Left lung (tissue), 10 donors: ENCODE results near the gene NDUFB10. TPM values are rescaled to one million over a fixed set of nuclear protein-coding genes. Genes with fewer than 3 reads are reported as not detected.
"Not testable (repeated sequence)": the region's sequence is repeated elsewhere in the genome, so short reads cannot be mapped to it uniquely, and the experiment has no call there.

Experiments used
- ATAC-seq: fragments of 200-7000 bp; cut with Tn5 transposase; one replicate; pipeline ENCODE4 v1.9.1; 2020; ENCODE audit warnings: moderate library complexity
- DNase-seq, 4 donors: peaks; one replicate each; pipeline ENCODE4 v3.0.0-alpha.2; 2013 to 2020
- H3K27ac ChIP-seq, 2 donors: fragments of 200-600 bp; sonication (generic) in 1 of 2; one replicate each; pipeline versions ENCODE4 v1.5.0 to v1.8.0; 2020 to 2021
- H3K27me3 ChIP-seq, 2 donors: fragments of 200-600 bp; sonication (generic) in 1 of 2; one replicate each; pipeline versions ENCODE4 v1.5.0 to v1.8.0; 2020 to 2021
- H3K36me3 ChIP-seq, 2 donors: fragments of 200-600 bp; sonication (generic) in 1 of 2; one replicate each; pipeline versions ENCODE4 v1.5.0 to v1.8.0; 2020 to 2021
- H3K4me1 ChIP-seq, 2 donors: fragments of 200-600 bp; one replicate each; pipeline ENCODE4 v1.8.0; 2021
- H3K4me3 ChIP-seq, 2 donors: fragments of 200-600 bp; sonication (generic) in 1 of 2; one replicate each; pipeline versions ENCODE4 v1.5.0 to v1.8.0; 2020 to 2021; ENCODE audit warnings: mild to moderate bottlenecking in 1 of 2
- H3K9me3 ChIP-seq, 2 donors: fragments of 200-600 bp; sonication (generic) in 1 of 2; one replicate each; pipeline versions ENCODE4 v1.5.0 to v1.8.0; 2020 to 2021
- intact Hi-C, 2 donors: fragments of 100-400 bp; cut with DNase I; formaldehyde crosslinking; loops; one replicate each; pipeline versions ENCODE4 v1.11.2 to v1.14.2; 2022
- polyA plus RNA-seq, 6 donors: library from polyadenylated mRNA; unstranded; fragments of 120-200 nt; gene quantifications; one replicate each; pipeline ENCODE4 v1.2.1, GENCODE V29; 2013; ENCODE audit not compliant: insufficient read length in 6 of 6
- total RNA-seq, 2 donors: library from RNA; stranded (reverse); fragmentation: NEBNext Ultra II Directional; extraction: Animal tissue kit (Norgen Biotek cat#: 25700); gene quantifications; one replicate each; pipeline ENCODE4 v1.2.1, GENCODE V29; 2021
- TF ChIP-seq, protein P1 (sequence below), 2 donors: fragments of 200-600 bp; sonication (generic) in 1 of 2; IDR thresholded peaks; one replicate each; pipeline versions ENCODE4 v1.5.0 to v1.8.0; 2021; ENCODE audit warnings: antibody characterized with exemption in 2 of 2
- donor health status: DM: no; HTN: yes; CAD: no.
- donor health status: DM: no; HTN: no; CAD: no.

Gene NDUFB10
- total and polyA plus RNA-seq, 8 donors, result 77.6 to 102 (median 93.8) TPM

DNA sequence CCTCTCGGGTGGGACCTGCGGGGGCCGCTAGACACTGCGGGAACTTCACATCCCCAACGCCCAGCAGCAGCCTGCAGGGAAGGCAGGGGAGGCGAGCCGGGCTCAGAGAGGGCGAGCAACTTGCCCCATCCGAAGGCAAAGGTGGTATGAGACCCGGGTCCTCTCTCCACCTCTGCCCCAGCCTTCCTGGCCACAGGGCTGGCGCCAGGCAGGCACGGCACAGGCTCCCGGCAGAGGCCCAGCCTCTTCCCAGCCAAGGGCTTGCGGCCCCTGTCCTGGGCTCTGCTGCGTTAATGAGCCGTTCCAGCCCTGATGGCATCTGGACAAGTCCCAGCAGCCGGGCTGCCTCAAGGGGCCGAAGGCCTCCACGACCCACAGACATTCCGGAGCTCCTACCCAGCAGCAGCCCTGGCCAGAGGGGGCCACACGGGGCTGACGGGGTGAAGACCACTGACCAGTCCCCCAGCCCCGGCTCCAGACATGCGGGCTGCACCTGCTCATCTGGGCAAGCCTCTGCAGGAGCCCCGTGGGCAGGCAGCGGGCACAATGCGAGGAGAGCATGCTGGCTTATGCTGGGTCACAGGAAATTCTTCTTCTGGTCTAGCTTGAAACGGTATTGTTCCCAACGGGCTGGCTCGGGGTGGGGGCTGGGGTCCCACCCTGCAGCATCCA lies 39.9 kb upstream of the NDUFB10 start:
- intact Hi-C loops, result no loop called here
- TF ChIP-seq, protein P1, sequence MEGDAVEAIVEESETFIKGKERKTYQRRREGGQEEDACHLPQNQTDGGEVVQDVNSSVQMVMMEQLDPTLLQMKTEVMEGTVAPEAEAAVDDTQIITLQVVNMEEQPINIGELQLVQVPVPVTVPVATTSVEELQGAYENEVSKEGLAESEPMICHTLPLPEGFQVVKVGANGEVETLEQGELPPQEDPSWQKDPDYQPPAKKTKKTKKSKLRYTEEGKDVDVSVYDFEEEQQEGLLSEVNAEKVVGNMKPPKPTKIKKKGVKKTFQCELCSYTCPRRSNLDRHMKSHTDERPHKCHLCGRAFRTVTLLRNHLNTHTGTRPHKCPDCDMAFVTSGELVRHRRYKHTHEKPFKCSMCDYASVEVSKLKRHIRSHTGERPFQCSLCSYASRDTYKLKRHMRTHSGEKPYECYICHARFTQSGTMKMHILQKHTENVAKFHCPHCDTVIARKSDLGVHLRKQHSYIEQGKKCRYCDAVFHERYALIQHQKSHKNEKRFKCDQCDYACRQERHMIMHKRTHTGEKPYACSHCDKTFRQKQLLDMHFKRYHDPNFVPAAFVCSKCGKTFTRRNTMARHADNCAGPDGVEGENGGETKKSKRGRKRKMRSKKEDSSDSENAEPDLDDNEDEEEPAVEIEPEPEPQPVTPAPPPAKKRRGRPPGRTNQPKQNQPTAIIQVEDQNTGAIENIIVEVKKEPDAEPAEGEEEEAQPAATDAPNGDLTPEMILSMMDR (IDR thresholded peaks at IDR 0.05), result no peak
- Histone ChIP-seq H3K4me3 (no peak overlapping the region), H3K27ac (no peak overlapping the region), H3K27me3 (peaks cover 67 to 97% of the 10 kb centered on the region in 2 donors), H3K9me3 (no peaks in the 10 kb centered on the region), H3K36me3 (no peaks in the 10 kb centered on the region), H3K4me1 (peaks cover 0 to 18% of the 10 kb centered on the region in 2 donors)
- ATAC-seq (no peak), DNase-seq (no peak)

DNA sequence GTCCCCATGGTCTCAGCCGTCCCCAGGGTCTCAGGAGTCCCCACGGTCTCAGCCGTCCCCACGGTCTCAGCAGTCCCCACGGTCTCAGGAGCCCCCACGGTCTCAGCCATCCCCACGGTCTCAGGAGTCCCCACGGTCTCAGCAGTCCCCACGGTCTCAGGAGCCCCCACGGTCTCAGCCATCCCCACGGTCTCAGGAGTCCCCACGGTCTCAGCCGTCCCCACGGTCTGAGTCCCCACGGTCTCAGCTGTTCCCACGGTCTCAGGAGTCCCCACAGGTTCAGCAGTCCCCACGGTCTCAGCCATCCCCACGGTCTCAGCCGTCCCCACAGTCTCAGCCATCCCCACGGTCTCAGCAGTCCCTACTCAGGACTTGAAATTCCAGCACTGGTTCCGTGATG lies 39.2 kb upstream of the NDUFB10 start:
- intact Hi-C loops, DNase-seq, H3K27ac ChIP-seq, H3K9me3 ChIP-seq, H3K4me3 ChIP-seq, ATAC-seq, H3K36me3 ChIP-seq: not testable (repeated sequence)
- Histone ChIP-seq H3K27me3 (peaks cover 67 to 95% of the 10 kb centered on the region in 2 donors), H3K4me1 (peaks cover 0 to 18% of the 10 kb centered on the region in 2 donors)

DNA sequence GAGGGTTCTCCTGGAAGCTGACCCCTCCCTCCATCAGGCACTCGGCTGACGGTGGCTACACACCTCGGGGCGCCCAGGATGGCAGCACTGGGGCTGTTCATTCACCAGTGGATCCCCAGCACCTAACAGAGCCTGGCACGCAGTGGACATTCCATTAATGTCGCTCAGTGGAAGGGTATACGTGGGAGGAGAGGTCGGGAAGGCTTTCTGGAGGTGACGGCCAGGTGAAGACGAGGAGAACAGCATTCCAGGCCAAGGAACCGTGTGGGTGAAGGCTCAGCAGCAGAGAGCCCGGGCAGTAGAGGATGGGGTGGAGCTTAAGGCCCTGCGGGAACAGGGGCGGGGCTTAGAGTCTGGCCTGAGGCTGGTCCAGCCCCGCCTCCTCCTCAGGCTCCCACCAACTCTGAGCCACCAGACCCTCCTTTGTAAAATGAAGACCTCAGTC lies 38.6 kb upstream of the NDUFB10 start:
- H3K27ac ChIP-seq, result no peak overlapping the region
- intact Hi-C loops, result no loop called here
- ATAC-seq, result peak; percentile 45

DNA sequence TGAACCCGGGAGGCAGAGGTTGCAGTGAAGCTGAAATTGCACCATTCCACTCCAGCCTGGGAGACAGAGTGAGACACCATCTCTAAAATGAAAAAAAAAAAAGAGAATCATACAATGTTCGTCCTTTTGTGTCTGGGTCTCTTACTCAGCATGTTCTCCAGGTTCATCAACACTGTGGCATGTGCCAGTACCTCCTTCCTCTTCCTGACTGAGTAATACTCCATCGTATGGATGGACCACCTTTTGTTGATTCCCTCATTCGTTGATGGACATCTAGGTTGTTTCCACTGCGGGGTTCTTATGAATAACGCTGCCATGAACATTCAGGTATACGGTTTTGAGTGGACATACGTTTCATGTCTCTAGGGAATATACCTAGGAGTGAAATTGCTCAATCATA lies 37.0 kb upstream of the NDUFB10 start:
- peaks cover 51 to 73% of the 10 kb centered on the region in 2 donors for H3K27me3 ChIP-seq
- no peak overlapping the region for H3K27ac ChIP-seq
- H3K4me3 ChIP-seq, result no peak overlapping the region
- H3K4me1 ChIP-seq, result peaks cover 0 to 18% of the 10 kb centered on the region in 2 donors
- intact Hi-C loops, result no loop called here
- no peaks in the 10 kb centered on the region for H3K9me3 ChIP-seq
- ATAC-seq (no peak), DNase-seq (no peak)
- no peaks in the 10 kb centered on the region for H3K36me3 ChIP-seq
- TF ChIP-seq, protein P1 (IDR thresholded peaks at IDR 0.05), result no peak

More for the DNA sequence above, 38.6 kb upstream of the NDUFB10 start:
- no peak for DNase-seq
- peaks cover 0 to 18% of the 10 kb centered on the region in 2 donors for H3K4me1 ChIP-seq
- TF ChIP-seq, protein P1 (IDR thresholded peaks at IDR 0.05), result no peak
- H3K36me3 ChIP-seq, result no peaks in the 10 kb centered on the region
- H3K27me3 ChIP-seq, result peaks cover 65 to 89% of the 10 kb centered on the region in 2 donors
- no peak overlapping the region for H3K4me3 ChIP-seq
- H3K9me3 ChIP-seq, result no peaks in the 10 kb centered on the region

DNA sequence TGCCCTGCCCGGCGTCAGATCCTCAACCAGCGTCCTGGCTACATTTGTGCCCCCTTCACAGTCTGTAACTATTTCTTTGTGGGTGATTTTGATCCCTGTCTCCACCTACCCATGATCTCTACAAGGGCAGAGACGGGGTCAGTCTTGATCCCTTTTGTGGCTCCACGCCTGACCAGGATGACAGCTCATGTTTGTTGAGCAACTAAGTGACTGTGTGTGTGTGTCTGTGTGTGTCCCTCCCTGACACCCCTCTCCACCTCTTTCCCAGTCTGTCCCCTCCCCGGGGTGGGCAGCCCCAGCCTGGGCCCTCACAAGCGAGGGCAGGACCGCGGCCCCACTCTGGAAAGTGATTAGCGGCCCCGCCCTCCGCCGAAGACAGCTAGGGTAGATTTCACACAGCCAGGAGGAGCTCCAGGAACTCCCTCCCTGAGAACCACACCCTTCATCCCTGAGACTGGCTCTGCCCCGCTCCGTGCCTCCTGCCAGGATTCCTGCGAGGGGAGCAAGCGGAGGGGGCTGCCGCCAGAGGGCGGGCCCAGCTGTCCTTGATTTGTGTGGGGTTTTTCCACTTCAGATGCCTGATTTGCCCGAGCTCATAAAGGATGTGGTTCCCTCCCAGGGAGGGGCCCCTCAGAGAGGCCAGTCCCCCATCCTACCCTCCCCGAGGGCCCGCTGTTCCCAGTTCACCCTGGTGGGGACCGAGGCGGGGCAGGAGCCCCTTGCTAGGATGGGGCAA lies 35.9 kb upstream of the NDUFB10 start:
- peak in 1 of 4 donors; percentile 51 for DNase-seq

More for the DNA sequence above, 35.9 kb upstream of the NDUFB10 start:
- Histone ChIP-seq H3K36me3 (no peaks in the 10 kb centered on the region), H3K27me3 (peaks cover 43 to 63% of the 10 kb centered on the region in 2 donors), H3K27ac (no peak overlapping the region), H3K4me3 (no peak overlapping the region), H3K4me1 (peaks cover 0 to 16% of the 10 kb centered on the region in 2 donors), H3K9me3 (no peaks in the 10 kb centered on the region)
- TF ChIP-seq, protein P1 (IDR thresholded peaks at IDR 0.05), result no peak
- peak; percentile 70 for ATAC-seq
- intact Hi-C loops, result no loop called here
